ENCODE measurements around the gene MON1A.
A peak's percentile ranks its signal among the peaks of the same experiment; 100 is the strongest.

The MON1A gene

GRCh38 chr3:49869525-49870126 lies 60.0 kb downstream of the MON1A start, which contains the start of gene CAMKV:
Gene CAMKV (minus strand): TSS chr3:49869906. CDS start chr3:49862388, 7,518 bp downstream.
- peak; percentile 66 for DNase-seq (ENCODE audit: low spot score)
- in situ Hi-C loops (cut with MboI; ENCODE audit: low sequenced_read_pairs, unreplicated experiment), result no loop called here
- no peak for TF ChIP-seq CTCF (IDR thresholded peaks at IDR 0.05; ENCODE audit: borderline replicate concordance, control extremely low read depth, extremely low read depth, insufficient read depth, missing control alignments)

GRCh38 chr3:49868862-49869466 lies 60.6 kb downstream of the MON1A start:
- no peak for DNase-seq (ENCODE audit: low spot score)
- TF ChIP-seq CTCF (IDR thresholded peaks at IDR 0.05; ENCODE audit: borderline replicate concordance, control extremely low read depth, extremely low read depth, insufficient read depth, missing control alignments), result no peak
- in situ Hi-C loops (cut with MboI; ENCODE audit: low sequenced_read_pairs, unreplicated experiment), result no loop called here

GRCh38 chr3:49867871-49868321 lies 61.7 kb downstream of the MON1A start:
- no peak for TF ChIP-seq CTCF (IDR thresholded peaks at IDR 0.05; ENCODE audit: borderline replicate concordance, control extremely low read depth, extremely low read depth, insufficient read depth, missing control alignments)
- no peak for DNase-seq (ENCODE audit: low spot score)
- in situ Hi-C loops (cut with MboI; ENCODE audit: low sequenced_read_pairs, unreplicated experiment), result no loop called here

- no peak for DNase-seq (ENCODE audit: low spot score)
- TF ChIP-seq CTCF (IDR thresholded peaks at IDR 0.05; ENCODE audit: borderline replicate concordance, control extremely low read depth, extremely low read depth, insufficient read depth, missing control alignments), result no peak
- in situ Hi-C loops (cut with MboI; ENCODE audit: low sequenced_read_pairs, unreplicated experiment), result no loop called here
These were observed 62.2 kb downstream of the MON1A start for GRCh38 chr3:49867400-49867799.

GRCh38 chr3:49865198-49865784 lies 64.3 kb downstream of the MON1A start:
- no peak for DNase-seq (ENCODE audit: low spot score)
- in situ Hi-C loops (cut with MboI; ENCODE audit: low sequenced_read_pairs, unreplicated experiment), result no loop called here
- no peak for TF ChIP-seq CTCF (IDR thresholded peaks at IDR 0.05; ENCODE audit: borderline replicate concordance, control extremely low read depth, extremely low read depth, insufficient read depth, missing control alignments)

GRCh38 chr3:49864505-49864904 lies 65.1 kb downstream of the MON1A start:
- no peak for TF ChIP-seq CTCF (IDR thresholded peaks at IDR 0.05; ENCODE audit: borderline replicate concordance, control extremely low read depth, extremely low read depth, insufficient read depth, missing control alignments)
- no peak for DNase-seq (ENCODE audit: low spot score)
- in situ Hi-C loops (cut with MboI; ENCODE audit: low sequenced_read_pairs, unreplicated experiment), result no loop called here
